ENCODE data around the gene NPC2.
"Not testable (repeated sequence)": the region's sequence is repeated elsewhere in the genome, so short reads cannot be mapped to it uniquely, and the experiment has no call there.

Gene NPC2

DNA sequence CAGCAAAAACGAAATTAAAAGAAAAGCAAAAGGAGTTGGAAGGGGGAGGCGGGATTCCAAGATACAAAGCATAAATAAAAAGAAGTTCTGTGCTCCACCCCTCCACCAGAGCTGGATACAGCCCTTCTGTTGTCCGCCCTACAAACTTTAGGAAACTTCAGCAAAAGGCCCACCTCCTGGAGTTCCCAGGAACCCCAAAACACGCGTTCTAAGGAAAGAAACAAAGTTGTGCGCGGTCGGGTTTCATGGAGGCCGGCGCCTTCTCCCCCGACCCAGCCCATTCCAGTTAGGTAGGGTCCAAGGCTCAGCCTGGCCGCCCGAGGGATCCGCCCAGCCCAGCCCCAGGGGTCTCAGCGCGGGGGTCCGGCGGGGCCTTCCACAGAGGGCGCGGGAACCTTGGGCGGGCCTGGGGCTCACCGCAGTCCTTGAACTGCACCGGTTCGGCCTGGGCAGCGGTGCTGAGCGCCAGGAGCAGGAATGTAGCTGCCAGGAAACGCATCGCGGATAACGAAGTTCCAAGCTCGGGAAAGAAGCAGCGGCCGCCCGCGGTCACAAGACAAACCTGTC is at the start of gene NPC2:
TSS of gene NPC2 (minus strand) at position 530 of the 567 bp plus-strand sequence. CDS start at position 499, 31 bp downstream.
- no peak for DNase-seq

- no peak for DNase-seq
These were observed 49.1 kb upstream of the NPC2 start for GRCh38 chr14:74542056-74542685.

DNA sequence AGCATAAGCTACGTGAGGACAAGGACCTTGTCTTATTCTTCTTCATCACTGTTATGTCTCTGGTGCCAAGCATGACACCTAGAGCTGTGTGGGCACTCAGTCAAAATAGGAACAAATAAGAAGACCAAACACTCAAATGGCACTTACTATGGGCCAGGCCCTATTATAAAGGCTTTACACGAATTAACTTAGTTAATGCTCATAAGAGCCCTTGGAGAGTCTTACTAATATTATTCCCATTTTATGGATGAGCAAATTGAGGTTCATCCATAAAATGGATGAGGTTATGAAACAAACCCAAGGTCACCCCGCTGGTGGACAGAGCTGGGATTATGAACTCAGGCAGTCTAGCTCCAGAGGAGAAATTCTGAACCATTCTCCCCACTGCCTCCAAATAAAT is 48.1 kb upstream of the NPC2 start:
- no peak for DNase-seq

DNA sequence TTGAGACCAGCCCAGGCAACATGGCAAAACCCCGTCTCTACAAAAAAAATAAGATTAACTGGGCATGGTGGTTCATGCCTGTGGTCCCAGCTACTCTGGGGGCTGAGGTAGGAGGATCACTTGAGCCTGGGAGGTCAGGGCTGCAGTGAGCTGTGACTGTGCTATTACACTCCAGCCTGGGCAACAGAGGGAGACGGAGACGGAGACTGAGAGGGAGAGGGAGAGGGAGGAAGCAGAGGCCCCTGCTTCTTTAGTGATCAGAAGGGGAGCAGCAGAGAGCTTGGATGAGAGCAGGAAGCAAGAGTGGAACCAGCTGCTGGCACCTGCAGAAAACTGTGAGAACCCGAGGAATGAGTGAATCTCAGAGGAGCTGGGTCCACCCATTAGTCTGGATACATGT is 46.4 kb upstream of the NPC2 start:
- DNase-seq, result no peak

DNA sequence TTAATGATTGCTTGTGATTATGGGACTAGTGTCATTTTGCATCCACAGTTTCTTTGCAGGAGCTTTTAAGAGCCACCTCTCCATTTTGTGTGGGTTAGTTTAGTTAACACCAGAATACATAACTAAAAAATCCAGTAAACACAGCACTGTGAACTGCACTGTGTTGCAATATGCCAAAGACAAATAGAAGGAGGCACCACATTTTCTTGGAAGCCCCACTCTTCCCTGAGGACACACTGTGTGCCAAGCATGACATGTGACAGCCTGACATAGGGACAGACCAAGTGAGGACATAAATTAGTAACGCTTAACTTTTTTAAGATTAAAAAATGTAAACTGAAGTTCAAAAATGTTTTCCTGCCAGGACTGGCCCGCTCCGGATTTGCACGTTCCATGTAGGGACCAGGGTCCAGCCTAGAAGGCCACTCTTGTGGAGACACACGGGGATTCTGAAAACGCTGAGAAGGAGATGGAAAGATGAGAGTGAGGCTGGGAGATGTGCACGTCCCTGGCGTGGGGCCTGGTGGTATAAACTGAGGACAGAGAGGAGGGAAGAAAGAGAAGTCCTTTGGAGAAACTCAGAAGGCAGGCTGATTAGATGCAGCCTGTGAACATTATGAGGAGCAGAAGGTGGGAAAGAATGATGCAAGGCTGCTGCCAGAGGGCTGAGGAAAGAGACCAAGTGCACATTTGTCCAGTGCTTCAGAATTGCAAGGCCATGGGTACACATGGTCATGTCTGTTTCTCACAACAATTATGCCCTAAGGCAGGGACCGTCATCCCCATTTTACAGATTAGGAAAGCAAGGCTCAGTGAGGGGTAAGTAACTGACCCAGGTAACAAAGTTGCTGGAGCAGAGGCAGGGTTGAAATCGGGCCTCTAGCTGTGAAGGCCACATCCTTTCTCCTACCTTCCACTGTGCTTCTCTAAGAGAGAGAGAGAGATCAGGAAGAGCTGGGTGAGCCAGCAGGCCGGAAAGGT is 45.6 kb upstream of the NPC2 start:
- DNase-seq, result no peak

DNA sequence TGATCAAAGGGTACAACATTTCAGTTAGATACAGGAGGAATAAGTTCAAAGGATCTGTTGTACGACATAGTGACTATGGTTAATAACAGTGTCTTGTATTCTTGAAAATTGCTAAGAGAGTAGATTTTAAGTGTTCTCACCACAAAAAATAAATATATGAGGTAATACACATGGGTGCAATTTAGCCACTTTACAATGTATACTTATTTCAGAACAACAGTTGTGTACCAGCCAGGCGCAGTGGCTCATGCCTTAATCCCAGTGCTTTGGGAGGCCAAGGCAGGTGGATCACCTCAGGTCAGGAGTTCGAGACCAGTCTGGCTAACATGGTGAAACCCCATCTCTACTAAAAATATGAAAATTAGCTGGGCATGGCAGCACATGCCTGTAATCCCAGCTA is 43.2 kb upstream of the NPC2 start:
- DNase-seq, result not testable (repeated sequence)

- no peak for DNase-seq
These were observed 42.7 kb upstream of the NPC2 start for GRCh38 chr14:74535756-74536325.

DNA sequence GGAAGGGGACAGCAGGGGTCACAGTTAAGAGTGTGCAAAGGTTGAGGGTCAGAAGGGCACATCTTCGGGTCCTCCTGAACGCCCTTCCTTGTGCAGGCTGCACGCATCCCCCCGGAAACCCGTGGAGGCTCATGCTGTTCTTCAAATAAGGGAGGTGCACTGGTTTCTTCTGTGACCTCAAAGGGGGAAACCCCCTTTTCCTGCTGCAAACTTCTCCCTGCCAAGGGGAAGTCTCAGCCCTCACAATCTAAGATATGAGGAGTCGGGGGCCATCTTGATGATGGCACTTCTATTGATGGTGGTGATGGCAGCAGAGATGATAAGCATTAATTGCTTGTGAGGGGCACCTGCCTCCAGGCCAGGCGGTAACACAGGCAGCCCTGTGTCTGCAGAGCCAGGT is 40.5 kb upstream of the NPC2 start:
- DNase-seq, result no peak

GRCh38 chr14:74532246-74532645 is 39.1 kb upstream of the NPC2 start:
- no peak for DNase-seq

DNA sequence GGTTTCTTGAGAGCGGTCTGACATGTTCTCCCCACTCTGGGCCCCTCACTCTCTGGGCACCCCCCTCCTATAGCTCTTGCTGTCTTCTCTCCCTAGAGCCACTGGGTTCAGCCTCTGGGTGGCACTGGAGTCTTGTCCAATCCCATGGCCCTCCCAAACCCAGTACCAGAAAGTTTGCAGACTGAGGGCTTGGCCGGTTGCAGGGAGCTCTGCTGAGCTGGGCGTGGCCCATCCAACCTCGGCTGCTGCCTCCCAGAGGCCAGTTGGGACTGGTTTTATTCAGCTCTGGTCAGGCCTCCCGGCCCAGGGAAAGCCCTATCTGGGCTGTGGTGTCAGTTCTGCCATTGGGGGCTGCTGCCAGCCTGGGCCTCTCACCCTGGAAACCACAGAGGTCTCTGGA is 38.4 kb upstream of the NPC2 start:
- DNase-seq, result no peak

GRCh38 chr14:74531006-74531405 is 37.9 kb upstream of the NPC2 start:
- no peak for DNase-seq

- DNase-seq, result no peak
These were observed 35.8 kb upstream of the NPC2 start for GRCh38 chr14:74528886-74529285.

- no peak for DNase-seq
These were observed 35.3 kb upstream of the NPC2 start for GRCh38 chr14:74528406-74528805.

- DNase-seq, result no peak
These were observed 34.7 kb upstream of the NPC2 start for GRCh38 chr14:74527736-74528280.

- no peak for DNase-seq
These were observed 33.9 kb upstream of the NPC2 start for GRCh38 chr14:74526854-74527585.

DNA sequence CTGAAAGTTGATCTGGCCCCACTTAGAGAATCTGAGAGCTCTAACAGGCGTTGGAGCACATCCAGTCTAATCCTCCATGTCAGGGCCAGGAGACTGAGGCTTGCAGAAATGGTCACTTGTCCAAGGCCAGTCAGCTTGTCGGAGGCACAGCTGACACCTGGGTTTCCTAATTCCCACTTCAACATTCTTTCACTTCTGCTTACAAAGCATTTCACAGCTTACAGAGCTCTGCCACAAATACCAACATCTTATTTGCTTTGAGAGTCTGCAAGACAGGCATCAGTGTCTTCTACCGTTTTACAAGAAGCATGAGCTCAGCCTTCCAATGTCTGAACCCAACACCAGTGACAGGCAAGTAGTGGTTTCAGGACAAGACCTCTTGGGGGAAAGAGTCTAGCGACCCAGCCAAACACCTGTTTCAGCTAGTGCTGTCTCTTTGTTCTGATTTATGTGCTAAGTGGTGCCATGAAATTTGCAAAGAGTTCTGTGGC is 32.3 kb upstream of the NPC2 start:
- DNase-seq, result no peak

DNA sequence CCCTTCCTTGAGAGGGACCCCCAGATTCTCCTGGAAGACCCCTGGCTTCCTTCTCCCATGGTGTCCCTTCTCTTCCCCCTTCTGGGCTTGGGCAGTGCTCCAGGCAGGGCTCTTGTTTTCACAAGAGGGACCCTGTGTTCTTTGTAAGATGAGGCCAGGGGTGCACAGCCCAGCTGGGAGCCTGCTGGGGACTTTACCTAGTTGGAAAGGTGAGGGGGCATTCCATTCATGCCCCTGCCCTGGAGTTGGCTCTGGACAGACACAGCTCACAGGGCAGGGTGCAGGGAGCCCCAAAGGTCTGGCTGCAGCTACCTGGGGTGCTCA is 31.7 kb upstream of the NPC2 start:
- no peak for DNase-seq

- DNase-seq, result no peak
These were observed 31.1 kb upstream of the NPC2 start for GRCh38 chr14:74524076-74524811.

- no peak for DNase-seq
These were observed 29.6 kb upstream of the NPC2 start for GRCh38 chr14:74522740-74523139.

GRCh38 chr14:74521756-74522155 is 28.7 kb upstream of the NPC2 start:
- no peak for DNase-seq

GRCh38 chr14:74519316-74520074 is 26.4 kb upstream of the NPC2 start:
- DNase-seq, result no peak
